ENCODE results near the gene PHGDH. TPM values are rescaled to one million over a fixed set of nuclear protein-coding genes. Genes with fewer than 3 reads are reported as not detected.

The PHGDH gene
- total and polyA plus RNA-seq, 9 of the 15 experiments (the other 6 are each of a cell fraction or from before 2014, with no cell fraction given) = 6.7 to 84.2 (median 36.2) TPM

- TF ChIP-seq NR0B1 (IDR thresholded peaks at IDR 0.05; ENCODE audit: partially characterized antibody) (no peak), ZNF384 (IDR thresholded peaks at IDR 0.05; ENCODE audit: low read depth, low read length) (0 out of 2 replicates have a peak, but pooled peaks have one; percentile 24), CEBPG (CRISPR knock-in tag; IDR thresholded peaks at IDR 0.05) (peak; percentile 57; the same call in 1 of the 2 replicates), CEBPG (tag; conservative IDR thresholded peaks at IDR 0.05 in 1 of 2, IDR thresholded peaks at IDR 0.05 in 1 of 2) (no peak), ZNF717 (CRISPR knock-in tag; IDR thresholded peaks at IDR 0.05) (no peak), HNRNPLL (IDR thresholded peaks at IDR 0.05; ENCODE audit: low read depth, low read length, poor library complexity, severe bottlenecking) (no peak), ZC3H11A (IDR thresholded peaks at IDR 0.05; ENCODE audit: low read depth, low read length) (no peak), MTA1 (IDR thresholded peaks at IDR 0.05; ENCODE audit: borderline replicate concordance) (no peak), ZNF778 (CRISPR knock-in tag; IDR thresholded peaks at IDR 0.05) (no peak), NEUROD1 (IDR thresholded peaks at IDR 0.05; ENCODE audit: borderline replicate concordance, low read depth, low read length, partially characterized antibody) (no peak), CBFA2T2 (conservative IDR thresholded peaks at IDR 0.05) (no peak), NFIX (CRISPR knock-in tag; IDR thresholded peaks at IDR 0.05; ENCODE audit: low read depth) (no peak), MAFF (IDR thresholded peaks at IDR 0.05; ENCODE audit: low read length) (no peak), RCOR1 (IDR thresholded peaks at IDR 0.05; ENCODE audit: borderline replicate concordance in 1 of 2, low read depth in 2 of 2, low read length in 2 of 2) (peak in 1 of 2 experiments; percentile 77; a peak in 2 of 4 replicates), NBN (IDR thresholded peaks at IDR 0.05; ENCODE audit: low read depth) (peak; percentile 22; the same call in 1 of the 2 replicates), EP400 (IDR thresholded peaks at IDR 0.05) (peak; percentile 22; the same call in 1 of the 2 replicates), ZNF212 (CRISPR knock-in tag; IDR thresholded peaks at IDR 0.05) (no peak), STAG1 (CRISPR knock-in tag; IDR thresholded peaks at IDR 0.05; ENCODE audit: borderline replicate concordance) (no peak), ZNF639 (CRISPR knock-in tag; conservative IDR thresholded peaks at IDR 0.05 in 1 of 2, IDR thresholded peaks at IDR 0.05 in 1 of 2) (no peak), WHSC1 (IDR thresholded peaks at IDR 0.05; ENCODE audit: low read length) (no peak), PKNOX1 (IDR thresholded peaks at IDR 0.05) (0 out of 2 replicates have a peak, but pooled peaks have one; percentile 13), STAT6 (CRISPR knock-in tag; IDR thresholded peaks at IDR 0.05) (no peak), RBFOX2 (IDR thresholded peaks at IDR 0.05; ENCODE audit: low read depth, low read length) (peak; percentile 76)
These were observed at the start of gene PHGDH (continued) for GRCh38 chr1:119711804-119712341.

Measured in K562 (cell line).